Endothelial cell of umbilical vein (primary cell): ENCODE results near the gene SH3TC1.

Source experiments
- CTCF ChIP-seq, 2 donors: IDR thresholded peaks; 1 replicate in 1 of 2; 2 replicates in 1 of 2; pipeline ENCODE4 v1.5.1; 2011; ENCODE audit warnings: low read length in 2 of 2, mild to moderate bottlenecking in 2 of 2, moderate library complexity in 2 of 2, control low read depth in 1 of 2, inconsistent platforms in 1 of 2, low read depth in 1 of 2; ENCODE audit not compliant: insufficient read depth in 1 of 2; ENCODE audit errors: extremely low read depth in 1 of 2
- EZH2 ChIP-seq: IDR thresholded peaks from 2 replicates; pipeline ENCODE4 v1.6.1; 2012; ENCODE audit warnings: borderline replicate concordance, low read depth, mild to moderate bottlenecking, moderate library complexity, low read length, inconsistent platforms; ENCODE audit not compliant: severe bottlenecking
- POLR2A ChIP-seq: IDR thresholded peaks from 2 replicates; pipeline ENCODE4 v1.6.1; 2012; ENCODE audit warnings: low read depth, mild to moderate bottlenecking, control low read depth, low read length
- POLR2AphosphoS5 ChIP-seq: IDR thresholded peaks from 2 replicates; pipeline ENCODE4 v1.6.1; 2012; ENCODE audit warnings: low read depth, mild to moderate bottlenecking, control low read depth, low read length, moderate library complexity; ENCODE audit not compliant: insufficient read depth

- TF ChIP-seq CTCF (IDR thresholded peaks at IDR 0.05; ENCODE audit: extremely low read depth in 1 of 2, insufficient read depth in 1 of 2, low read depth in 1 of 2, low read length in 2 of 2) (no peak), POLR2A (no peak), EZH2 (no peak), POLR2AphosphoS5 (no peak)
Measured at GRCh38 chr4:8220661-8221450, 21.8 kb downstream of the SH3TC1 start.
